ENCODE measurements around the gene RPUSD4. TPM values are rescaled to one million over a fixed set of nuclear protein-coding genes. Genes with fewer than 3 reads are reported as not detected.
A peak's percentile ranks its signal among the peaks of the same experiment; 100 is the strongest.

Gene RPUSD4
- polyA plus RNA-seq, 4 donors: 11.3 to 41.2 (median 17.8) TPM

DNA sequence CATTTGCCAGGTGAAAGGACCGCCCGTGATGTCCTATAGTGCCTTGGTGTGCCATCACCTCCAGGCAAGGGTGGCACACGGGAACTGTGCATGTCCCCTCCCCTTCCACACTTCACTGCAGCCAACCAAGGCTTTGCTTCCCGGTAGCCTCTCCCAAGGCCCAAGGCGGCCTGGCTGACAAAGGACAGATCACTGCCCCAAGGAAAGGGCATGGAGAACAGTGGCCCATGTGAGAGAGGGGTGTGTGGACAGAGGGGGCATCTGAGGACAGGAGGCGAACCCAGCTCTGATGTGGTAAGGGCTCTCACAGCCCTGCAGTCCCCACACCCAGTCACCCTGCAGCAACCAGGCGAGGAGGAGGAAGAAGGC is 50.4 kb downstream of the RPUSD4 start:
- Histone ChIP-seq H3K9me3 (ENCODE audit: control insufficient read depth in 2 of 2, insufficient read depth in 1 of 2, low read depth in 1 of 2, low read length in 1 of 2) (peaks cover 0 to 2% of the 10 kb centered on the region in 2 donors), H3K36me3 (ENCODE audit: control insufficient read depth in 3 of 3, insufficient read depth in 2 of 3, low read depth in 1 of 3, low read length in 3 of 3) (no peaks in the 10 kb centered on the region), H3K27ac (ENCODE audit: low read depth in 1 of 3, low read length in 2 of 3) (no peak overlapping the region), H3K4me1 (ENCODE audit: control insufficient read depth in 3 of 3, insufficient read depth in 2 of 3, low read depth in 1 of 3, low read length in 2 of 3) (peaks cover 3 to 75% (median 4%) of the 10 kb centered on the region in 3 donors), H3K4me3 (ENCODE audit: low read depth in 1 of 3, low read length in 3 of 3) (no peak overlapping the region), H3K27me3 (ENCODE audit: control insufficient read depth in 3 of 3, insufficient read depth in 3 of 3, low read length in 3 of 3) (no peaks in the 10 kb centered on the region)
- FAIRE-seq (no peak), DNase-seq (no peak)
- 83 to 91% (median 89%) methylated on average over 7 of the region's 7 CpGs for WGBS, 3 donors

GRCh38 chr11:126160345-126161022 is 51.0 kb downstream of the RPUSD4 start:
- Histone ChIP-seq H3K4me1 (ENCODE audit: control insufficient read depth in 3 of 3, insufficient read depth in 2 of 3, low read depth in 1 of 3, low read length in 2 of 3) (peaks cover 3 to 70% (median 4%) of the 10 kb centered on the region in 3 donors), H3K9me3 (ENCODE audit: control insufficient read depth in 2 of 2, insufficient read depth in 1 of 2, low read depth in 1 of 2, low read length in 1 of 2) (no peaks in the 10 kb centered on the region), H3K36me3 (ENCODE audit: control insufficient read depth in 3 of 3, insufficient read depth in 2 of 3, low read depth in 1 of 3, low read length in 3 of 3) (no peaks in the 10 kb centered on the region), H3K27ac (ENCODE audit: low read depth in 1 of 3, low read length in 2 of 3) (no peak overlapping the region), H3K27me3 (ENCODE audit: control insufficient read depth in 3 of 3, insufficient read depth in 3 of 3, low read length in 3 of 3) (no peaks in the 10 kb centered on the region), H3K4me3 (ENCODE audit: low read depth in 1 of 3, low read length in 3 of 3) (no peak overlapping the region)
- FAIRE-seq: no peak
- DNase-seq: no peak
- WGBS, 3 donors: 75 to 87% (median 82%) methylated on average over 18 of the region's 18 CpGs

GRCh38 chr11:126159719-126160344 is 51.6 kb downstream of the RPUSD4 start:
- no peak for DNase-seq
- Histone ChIP-seq H3K4me1 (ENCODE audit: control insufficient read depth in 3 of 3, insufficient read depth in 2 of 3, low read depth in 1 of 3, low read length in 2 of 3) (peaks cover 3 to 63% (median 4%) of the 10 kb centered on the region in 3 donors), H3K9me3 (ENCODE audit: control insufficient read depth in 2 of 2, insufficient read depth in 1 of 2, low read depth in 1 of 2, low read length in 1 of 2) (no peaks in the 10 kb centered on the region), H3K27ac (ENCODE audit: low read depth in 1 of 3, low read length in 2 of 3) (peak overlapping the region in 1 of 3 donors; percentile 85), H3K27me3 (ENCODE audit: control insufficient read depth in 3 of 3, insufficient read depth in 3 of 3, low read length in 3 of 3) (no peaks in the 10 kb centered on the region), H3K4me3 (ENCODE audit: low read depth in 1 of 3, low read length in 3 of 3) (no peak overlapping the region), H3K36me3 (ENCODE audit: control insufficient read depth in 3 of 3, insufficient read depth in 2 of 3, low read depth in 1 of 3, low read length in 3 of 3) (no peaks in the 10 kb centered on the region)
- no peak for FAIRE-seq
- WGBS, 3 donors: 88 to 94% (median 92%) methylated on average over 18 to 19 of the region's 19 CpGs

GRCh38 chr11:126158054-126158791 is 53.2 kb downstream of the RPUSD4 start:
- DNase-seq (peak; percentile 86 to 89), FAIRE-seq (no peak)
- Histone ChIP-seq H3K27ac (ENCODE audit: low read depth in 1 of 3, low read length in 2 of 3) (peak overlapping the region in 2 of 3 donors; percentile 42 to 85), H3K4me1 (ENCODE audit: control insufficient read depth in 3 of 3, insufficient read depth in 2 of 3, low read depth in 1 of 3, low read length in 2 of 3) (peaks cover 3 to 63% (median 6%) of the 10 kb centered on the region in 3 donors), H3K27me3 (ENCODE audit: control insufficient read depth in 3 of 3, insufficient read depth in 3 of 3, low read length in 3 of 3) (no peaks in the 10 kb centered on the region), H3K36me3 (ENCODE audit: control insufficient read depth in 3 of 3, insufficient read depth in 2 of 3, low read depth in 1 of 3, low read length in 3 of 3) (no peaks in the 10 kb centered on the region), H3K9me3 (ENCODE audit: control insufficient read depth in 2 of 2, insufficient read depth in 1 of 2, low read depth in 1 of 2, low read length in 1 of 2) (no peaks in the 10 kb centered on the region), H3K4me3 (ENCODE audit: low read depth in 1 of 3, low read length in 3 of 3) (no peak overlapping the region)
- 30 to 60% (median 43%) methylated on average over 8 of the region's 8 CpGs for WGBS, 3 donors

GRCh38 chr11:126157326-126158030 is 54.0 kb downstream of the RPUSD4 start:
- DNase-seq: no peak
- Histone ChIP-seq H3K4me3 (ENCODE audit: low read depth in 1 of 3, low read length in 3 of 3) (no peak overlapping the region), H3K9me3 (ENCODE audit: control insufficient read depth in 2 of 2, insufficient read depth in 1 of 2, low read depth in 1 of 2, low read length in 1 of 2) (no peaks in the 10 kb centered on the region), H3K27me3 (ENCODE audit: control insufficient read depth in 3 of 3, insufficient read depth in 3 of 3, low read length in 3 of 3) (no peaks in the 10 kb centered on the region), H3K4me1 (ENCODE audit: control insufficient read depth in 3 of 3, insufficient read depth in 2 of 3, low read depth in 1 of 3, low read length in 2 of 3) (peaks cover 3 to 57% (median 6%) of the 10 kb centered on the region in 3 donors), H3K36me3 (ENCODE audit: control insufficient read depth in 3 of 3, insufficient read depth in 2 of 3, low read depth in 1 of 3, low read length in 3 of 3) (no peaks in the 10 kb centered on the region), H3K27ac (ENCODE audit: low read depth in 1 of 3, low read length in 2 of 3) (peak overlapping the region in 2 of 3 donors; percentile 42 to 84)
- FAIRE-seq: no peak
- WGBS, 3 donors: 73 to 79% (median 78%) methylated on average over 7 of the region's 7 CpGs

GRCh38 chr11:126156814-126157213 is 54.6 kb downstream of the RPUSD4 start:
- Histone ChIP-seq H3K27ac (ENCODE audit: low read depth in 1 of 3, low read length in 2 of 3) (no peak overlapping the region), H3K36me3 (ENCODE audit: control insufficient read depth in 3 of 3, insufficient read depth in 2 of 3, low read depth in 1 of 3, low read length in 3 of 3) (no peaks in the 10 kb centered on the region), H3K27me3 (ENCODE audit: control insufficient read depth in 3 of 3, insufficient read depth in 3 of 3, low read length in 3 of 3) (no peaks in the 10 kb centered on the region), H3K4me1 (ENCODE audit: control insufficient read depth in 3 of 3, insufficient read depth in 2 of 3, low read depth in 1 of 3, low read length in 2 of 3) (peaks cover 3 to 53% (median 6%) of the 10 kb centered on the region in 3 donors), H3K9me3 (ENCODE audit: control insufficient read depth in 2 of 2, insufficient read depth in 1 of 2, low read depth in 1 of 2, low read length in 1 of 2) (no peaks in the 10 kb centered on the region), H3K4me3 (ENCODE audit: low read depth in 1 of 3, low read length in 3 of 3) (no peak overlapping the region)
- WGBS, 3 donors: 83 to 86% (median 84%) methylated on average over 8 of the region's 8 CpGs
- DNase-seq: no peak
- FAIRE-seq: no peak

DNA sequence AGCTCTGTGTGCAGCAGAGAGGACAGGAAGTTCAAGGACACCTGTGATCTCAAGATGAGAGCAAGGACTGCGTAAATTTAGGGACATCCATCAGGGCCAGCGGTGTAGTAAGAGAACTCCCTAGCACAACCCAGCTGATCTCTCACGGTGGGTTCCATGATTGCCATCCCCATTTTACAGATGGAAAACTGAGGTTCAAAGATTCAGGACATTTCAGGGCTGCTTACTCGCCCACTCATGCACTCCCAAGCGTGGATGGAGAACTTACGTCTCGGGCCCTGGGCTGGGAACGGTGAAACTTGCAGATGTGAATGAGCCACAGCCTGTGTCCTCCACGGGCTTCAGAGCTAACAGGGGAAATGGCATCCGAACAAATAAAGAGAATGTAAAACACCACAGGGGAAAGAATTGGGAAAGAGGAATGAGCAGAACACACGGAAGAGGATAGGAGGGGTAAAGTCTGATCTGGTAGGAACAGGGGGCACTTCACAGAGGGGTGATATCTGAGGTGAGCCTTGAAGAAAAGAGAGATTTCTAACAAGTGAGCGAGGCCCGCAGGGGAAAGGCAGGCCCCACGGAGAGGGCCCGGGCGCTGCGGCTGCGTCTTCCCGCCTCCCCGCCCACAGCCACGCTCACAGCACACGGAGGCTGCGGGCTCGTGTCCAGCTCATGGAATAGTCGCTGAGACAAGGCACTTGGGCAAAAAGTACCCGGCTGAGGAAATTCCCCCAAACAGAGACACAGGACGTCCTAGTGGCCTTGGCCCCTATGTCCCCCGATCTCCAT is 55.9 kb downstream of the RPUSD4 start:
- Histone ChIP-seq H3K4me3 (ENCODE audit: low read depth in 1 of 3, low read length in 3 of 3) (no peak overlapping the region), H3K9me3 (ENCODE audit: control insufficient read depth in 2 of 2, insufficient read depth in 1 of 2, low read depth in 1 of 2, low read length in 1 of 2) (no peaks in the 10 kb centered on the region), H3K27me3 (ENCODE audit: control insufficient read depth in 3 of 3, insufficient read depth in 3 of 3, low read length in 3 of 3) (peaks cover 0 to 5% (median 0%) of the 10 kb centered on the region in 3 donors), H3K36me3 (ENCODE audit: control insufficient read depth in 3 of 3, insufficient read depth in 2 of 3, low read depth in 1 of 3, low read length in 3 of 3) (no peaks in the 10 kb centered on the region), H3K27ac (ENCODE audit: low read depth in 1 of 3, low read length in 2 of 3) (no peak overlapping the region), H3K4me1 (ENCODE audit: control insufficient read depth in 3 of 3, insufficient read depth in 2 of 3, low read depth in 1 of 3, low read length in 2 of 3) (peaks cover 3 to 52% (median 6%) of the 10 kb centered on the region in 3 donors)
- FAIRE-seq (no peak), DNase-seq (no peak)
- 92 to 95% (median 94%) methylated on average over 28 of the region's 28 CpGs for WGBS, 3 donors

All from small intestine (tissue), 7 donors.